UCSD-AML1 (cell line): Measurements from ENCODE around the gene SEC22A.

ENCODE experiments used
- DNase-seq: peaks from one replicate; lab custom pipeline; 2025; ENCODE audit not compliant: unreplicated experiment; lab: John Stamatoyannopoulos, UW

SEC22A gene

DNA sequence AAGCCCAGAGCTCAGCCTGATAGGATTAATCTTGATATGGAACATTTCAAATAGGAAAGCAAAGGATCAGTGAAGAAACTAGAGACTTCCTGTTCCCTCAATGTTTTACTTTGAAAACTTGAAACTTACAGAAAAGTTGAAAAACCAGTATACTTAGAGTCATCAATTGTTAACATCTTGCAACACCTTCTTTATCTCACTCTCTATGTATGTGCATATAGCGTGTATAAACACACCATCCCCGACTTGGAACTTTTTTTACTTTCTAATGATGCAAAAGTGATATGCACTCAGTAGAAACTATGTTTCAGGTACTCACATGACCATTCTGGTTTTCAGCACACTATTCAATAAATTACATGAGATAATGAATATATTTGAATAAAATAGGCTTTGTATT, 60.5 kb downstream of the SEC22A start:
- no peak for DNase-seq

DNA sequence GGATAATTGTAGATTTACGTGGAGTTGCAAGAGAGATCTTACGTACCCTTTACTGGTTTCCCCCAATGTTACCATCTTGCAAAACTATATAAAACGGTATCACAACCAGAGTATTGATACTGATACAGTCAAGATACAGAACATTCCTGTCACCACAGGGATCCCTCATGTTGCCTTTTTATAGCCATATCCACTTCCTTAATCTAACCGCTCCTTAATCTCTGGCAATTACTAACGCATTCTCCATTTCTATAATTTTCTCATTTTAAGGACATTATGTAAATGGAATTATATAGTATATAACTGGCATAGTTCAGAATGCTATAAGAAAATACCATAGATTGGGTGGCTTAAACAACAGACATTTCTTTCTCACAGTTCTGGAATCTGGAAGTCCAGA, 61.1 kb downstream of the SEC22A start:
- DNase-seq: no peak

DNA sequence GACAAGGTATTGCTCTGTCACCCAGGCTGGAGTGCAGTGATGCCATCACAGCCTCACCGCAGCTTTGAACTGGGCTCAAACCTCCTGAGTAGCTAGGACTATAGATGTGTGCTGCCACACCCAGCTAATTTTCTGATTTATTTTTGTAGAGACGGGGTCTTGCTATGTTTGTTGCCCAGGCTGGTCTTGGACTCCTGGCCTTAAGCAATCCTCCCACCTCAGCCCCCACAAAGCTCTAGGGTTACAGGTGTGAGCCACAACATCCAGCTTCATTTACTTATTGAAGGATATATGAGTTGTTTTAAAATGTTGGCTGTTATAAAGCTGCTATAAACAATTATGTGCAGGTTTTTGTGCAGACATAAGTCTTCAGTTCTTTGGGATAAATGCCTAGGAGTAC, 62.2 kb downstream of the SEC22A start:
- DNase-seq: no peak

DNA sequence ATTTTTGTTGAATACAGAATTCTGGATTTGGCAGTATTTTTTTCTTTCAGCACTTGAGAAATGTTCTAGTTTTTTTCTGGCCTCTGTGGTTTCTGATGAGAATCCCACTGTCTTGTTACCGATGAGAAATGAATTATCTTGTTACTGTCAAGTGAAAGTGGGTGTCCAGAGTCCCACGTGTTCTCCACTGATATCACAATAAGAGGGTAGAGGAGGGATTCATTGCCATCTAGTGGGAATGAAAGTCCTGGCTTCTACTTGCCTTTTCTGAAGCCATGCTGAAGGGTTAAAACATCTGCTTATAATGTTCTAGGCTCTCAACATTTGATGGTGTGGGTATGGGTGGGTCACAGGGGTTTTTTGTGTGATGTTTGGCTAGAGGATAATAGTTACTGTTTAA, 66.1 kb downstream of the SEC22A start:
- no peak for DNase-seq

DNA sequence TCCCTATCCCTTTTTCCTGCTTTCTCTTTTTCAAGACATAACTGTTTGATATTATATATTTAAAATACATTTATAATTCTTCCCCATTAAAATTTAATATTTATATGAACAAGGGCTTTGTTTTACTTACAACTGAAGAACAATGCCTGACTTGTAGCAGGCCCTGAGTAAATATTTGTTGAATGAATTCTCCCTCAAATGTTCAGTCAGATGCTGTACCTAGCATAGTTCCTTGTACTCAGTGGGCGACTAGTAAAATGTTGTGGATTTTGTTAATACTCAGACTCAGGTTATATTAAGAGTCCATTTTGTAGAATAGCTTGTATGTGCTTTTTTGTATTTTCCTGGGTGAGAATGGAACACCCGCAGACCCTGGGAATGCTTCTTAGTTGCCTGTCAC, 69.1 kb downstream of the SEC22A start:
- DNase-seq: no peak

DNA sequence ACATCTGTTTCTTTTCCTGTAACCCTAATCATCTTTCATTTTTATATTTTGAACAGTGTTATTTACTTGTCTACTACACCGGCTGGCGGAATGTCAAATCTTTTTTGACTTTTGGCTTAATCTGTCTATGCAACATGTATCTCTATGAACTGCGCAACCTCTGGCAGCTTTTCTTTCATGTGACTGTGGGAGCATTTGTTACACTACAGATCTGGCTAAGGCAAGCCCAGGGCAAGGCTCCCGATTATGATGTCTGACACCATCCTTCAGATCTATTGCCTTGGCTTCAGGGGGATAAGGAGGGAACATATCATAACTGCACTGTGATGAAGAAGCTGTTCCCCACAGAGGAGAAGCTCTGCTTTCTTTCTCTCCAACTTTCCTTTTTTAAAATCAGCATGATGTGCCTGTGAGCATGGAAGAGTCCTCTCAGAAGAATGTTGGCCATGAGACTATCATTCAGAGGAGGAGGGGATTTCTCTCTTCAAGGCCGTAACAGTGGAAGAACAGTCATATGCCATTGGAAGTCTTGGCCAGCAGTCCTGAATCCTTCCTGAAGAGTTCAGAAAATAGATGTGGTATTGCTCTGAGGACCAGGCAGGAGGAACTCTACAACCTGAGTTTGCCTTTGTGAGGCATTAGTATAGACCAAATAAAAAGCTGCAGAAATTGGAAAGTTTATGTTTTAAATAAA, 69.9 kb downstream of the SEC22A start:
- DNase-seq: no peak

DNA sequence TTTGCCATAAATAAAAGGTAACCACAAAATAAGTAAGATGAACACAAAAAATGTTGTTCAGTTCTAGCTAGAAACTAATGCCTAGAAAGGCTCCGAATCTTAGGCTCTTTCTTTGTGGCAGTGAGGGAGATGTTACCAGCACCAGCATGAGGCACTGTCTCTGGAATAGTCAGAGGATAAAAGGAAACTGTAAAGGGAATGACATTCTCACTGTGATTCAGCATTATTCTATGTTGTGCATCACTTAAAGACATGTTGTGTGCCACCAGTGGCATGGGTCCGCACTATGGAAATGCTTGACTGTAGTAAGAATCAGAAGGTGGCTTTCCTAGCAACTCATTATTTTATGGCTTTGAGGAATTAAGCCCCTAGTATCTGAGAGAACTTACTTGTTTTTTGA, 70.8 kb downstream of the SEC22A start:
- DNase-seq: no peak

DNA sequence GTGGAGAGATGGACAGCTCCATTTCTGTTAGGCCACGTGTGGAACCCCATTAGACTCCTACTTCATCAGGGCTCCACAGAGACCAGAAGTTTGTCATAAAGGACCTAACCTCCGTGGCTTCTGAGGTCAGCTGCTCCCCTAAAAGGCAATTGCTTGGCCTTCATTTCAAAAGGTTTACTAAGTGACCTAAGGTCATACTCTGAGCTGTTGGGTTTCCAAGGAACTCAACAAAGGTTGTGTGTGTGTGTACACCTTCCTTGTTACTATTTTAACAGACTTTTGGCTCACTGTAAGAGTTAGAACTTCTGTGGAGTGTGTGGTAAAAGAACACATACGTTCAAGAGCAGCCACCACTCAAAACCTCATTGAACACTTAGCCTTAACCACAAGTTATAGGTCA, 73.9 kb downstream of the SEC22A start:
- DNase-seq: no peak

DNA sequence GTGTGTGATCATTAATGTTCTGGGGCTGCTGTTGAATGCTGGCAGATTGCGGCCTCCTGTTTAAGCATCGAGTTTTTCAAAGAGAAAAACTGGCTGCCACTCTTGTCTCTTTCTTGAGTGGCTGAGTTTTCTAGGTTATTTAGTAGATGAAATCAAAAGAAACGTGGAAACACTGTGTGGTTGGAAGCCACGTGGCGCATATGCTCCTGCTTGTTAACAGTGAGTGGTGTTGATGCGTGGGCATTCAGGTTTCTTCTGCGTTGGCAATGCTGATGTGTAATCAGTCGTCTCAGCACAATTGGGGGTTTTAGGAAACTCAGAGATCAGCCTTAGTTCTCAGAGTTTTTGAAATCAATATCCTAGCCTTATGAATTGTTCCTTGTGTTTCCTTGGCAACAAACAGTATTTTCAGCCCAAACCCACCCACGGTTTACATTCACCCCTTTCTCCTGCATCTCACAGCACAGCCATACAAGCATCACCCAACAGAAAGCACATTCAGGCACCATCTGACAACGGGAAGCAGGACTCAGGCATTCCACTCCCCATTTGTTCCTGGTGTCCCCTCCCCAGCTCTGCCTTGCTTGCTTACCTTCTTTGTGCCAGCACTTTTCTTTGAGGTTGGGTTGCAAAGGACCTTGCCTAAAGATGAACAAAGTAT, 74.7 kb downstream of the SEC22A start:
- DNase-seq: no peak

DNA sequence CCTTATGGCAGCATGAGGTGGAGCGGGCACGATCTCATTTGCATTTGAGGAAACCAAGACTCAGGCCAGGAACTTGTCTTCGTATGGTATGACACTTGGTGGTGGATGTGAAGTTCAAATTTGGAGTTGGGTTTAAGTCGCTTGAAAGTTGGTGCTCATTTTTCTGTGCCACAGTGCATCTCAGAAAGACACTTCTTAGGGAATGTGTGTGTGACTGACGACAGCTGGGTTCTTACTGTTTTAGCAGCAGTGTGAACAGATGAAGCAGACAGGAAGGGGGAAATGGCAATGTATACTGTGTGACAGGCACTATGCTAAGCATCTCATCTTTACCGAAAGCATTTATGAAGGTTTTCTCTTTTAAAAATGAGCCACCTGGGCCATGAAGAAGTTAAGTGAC, 75.4 kb downstream of the SEC22A start:
- no peak for DNase-seq

DNA sequence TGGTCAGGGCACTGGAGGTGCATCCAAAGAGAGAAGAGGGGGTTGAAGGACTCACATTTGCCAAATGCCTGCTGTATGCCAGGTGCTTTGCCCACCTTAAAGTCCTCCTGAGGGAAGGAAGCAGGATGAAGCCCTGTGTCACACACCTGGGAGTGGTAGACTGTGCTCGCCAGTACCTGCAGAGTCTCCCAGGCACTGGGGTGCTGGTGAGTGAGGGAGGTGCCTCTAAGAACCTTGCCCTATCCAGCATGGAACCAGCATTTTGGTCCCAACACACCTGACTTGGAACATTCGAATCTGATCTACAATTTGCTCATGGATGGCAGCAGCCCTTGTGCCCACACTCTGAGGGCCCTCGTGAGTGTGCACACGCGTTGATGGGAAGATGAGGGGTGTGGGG, 76.7 kb downstream of the SEC22A start:
- DNase-seq: no peak

DNA sequence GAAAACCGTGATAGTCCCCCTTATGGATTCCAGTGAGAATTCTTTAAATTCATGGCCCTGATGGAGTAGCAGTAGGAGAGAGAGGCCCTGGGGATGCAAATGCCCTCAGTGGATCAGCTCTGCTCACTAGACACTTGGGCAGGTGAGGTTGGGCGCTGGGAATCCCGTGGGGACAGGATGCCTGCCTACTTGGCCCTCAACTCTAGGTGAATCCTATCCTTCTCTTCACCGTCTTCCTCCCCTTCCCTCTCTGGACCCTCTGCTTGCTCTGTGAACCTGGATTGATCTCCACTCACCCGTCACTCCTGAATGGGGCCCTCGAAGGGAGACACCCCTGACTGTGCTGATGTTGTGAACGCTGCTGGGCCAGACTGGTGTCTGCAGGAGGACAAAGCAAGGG, 77.4 kb downstream of the SEC22A start:
- DNase-seq: no peak

DNA sequence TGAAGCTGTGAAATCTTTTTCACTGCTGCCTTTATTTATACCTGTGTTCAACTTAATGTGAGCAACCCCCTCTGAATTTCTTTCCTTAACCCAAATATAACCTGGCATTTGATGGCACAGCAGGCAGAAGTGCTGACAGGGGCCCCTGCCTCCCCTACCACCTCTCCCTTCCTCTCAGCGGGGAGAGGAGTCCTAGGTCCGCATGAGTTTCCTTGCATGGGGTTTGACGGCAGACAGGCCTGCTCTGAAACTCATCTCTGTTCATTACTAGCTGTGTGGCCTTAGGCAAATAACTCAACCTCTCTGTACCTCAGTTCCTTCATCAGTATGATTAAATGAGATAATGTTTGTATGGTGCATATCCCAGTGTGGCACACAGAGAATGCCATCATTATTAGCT, 79.7 kb downstream of the SEC22A start:
- no peak for DNase-seq

DNA sequence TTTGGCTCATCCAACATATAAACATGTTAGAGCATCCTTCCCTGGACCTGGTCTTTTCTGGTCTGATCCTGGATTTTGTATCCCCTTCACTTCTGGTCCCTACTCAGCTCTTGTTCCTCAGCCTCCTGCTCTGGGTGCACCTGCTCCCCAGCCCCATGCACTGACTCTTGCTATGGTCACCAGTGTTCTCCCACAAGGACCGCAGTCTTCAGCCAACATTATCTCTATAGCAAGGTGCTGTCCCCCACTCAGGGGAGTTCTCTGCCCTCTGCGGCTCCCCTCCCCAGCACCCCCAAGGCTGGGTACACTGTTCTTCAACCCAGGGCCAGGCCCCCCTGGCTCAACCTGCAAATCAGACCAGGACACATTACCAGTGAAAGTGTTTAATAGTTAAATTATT, 80.2 kb downstream of the SEC22A start:
- no peak for DNase-seq

DNA sequence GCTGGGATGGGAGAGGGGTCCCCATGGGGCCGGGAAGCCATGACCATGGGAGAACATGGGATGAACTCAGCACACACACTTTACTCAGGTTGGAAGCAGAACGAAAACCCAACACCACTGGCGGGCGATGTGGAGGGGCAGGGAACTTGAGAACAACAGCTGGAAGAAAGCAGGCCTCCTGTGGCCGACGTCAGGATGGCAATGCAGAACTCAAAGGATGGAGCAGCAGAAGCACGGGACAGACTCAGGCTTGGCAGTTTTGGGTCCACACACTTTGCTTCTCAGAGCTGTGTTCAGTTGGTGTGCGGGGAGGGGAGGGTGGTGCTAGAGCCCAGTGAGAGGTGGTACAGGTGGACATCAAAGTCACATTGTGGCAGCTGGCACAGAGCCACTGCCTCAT, 80.7 kb downstream of the SEC22A start:
- DNase-seq: no peak

DNA sequence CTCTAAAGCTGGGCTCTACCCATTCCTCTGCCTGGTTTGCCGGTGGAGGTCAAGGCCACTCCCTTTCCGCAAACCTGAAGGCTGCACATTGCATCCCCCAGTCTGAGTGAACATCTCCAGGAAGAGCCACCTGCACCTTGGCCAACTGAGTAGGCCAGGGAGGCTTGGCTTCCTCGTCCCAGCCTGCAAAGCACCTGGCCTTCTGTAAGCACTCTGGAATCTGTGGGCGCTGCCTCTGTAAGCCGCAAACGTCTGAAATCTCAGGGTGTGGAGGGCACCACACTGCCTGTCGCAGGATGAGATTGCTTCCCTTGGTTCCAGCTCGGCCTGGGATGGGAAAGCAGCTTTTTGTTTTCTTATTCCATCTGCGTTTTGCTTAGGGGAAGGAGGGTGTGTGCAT, 81.3 kb downstream of the SEC22A start:
- DNase-seq: no peak

DNA sequence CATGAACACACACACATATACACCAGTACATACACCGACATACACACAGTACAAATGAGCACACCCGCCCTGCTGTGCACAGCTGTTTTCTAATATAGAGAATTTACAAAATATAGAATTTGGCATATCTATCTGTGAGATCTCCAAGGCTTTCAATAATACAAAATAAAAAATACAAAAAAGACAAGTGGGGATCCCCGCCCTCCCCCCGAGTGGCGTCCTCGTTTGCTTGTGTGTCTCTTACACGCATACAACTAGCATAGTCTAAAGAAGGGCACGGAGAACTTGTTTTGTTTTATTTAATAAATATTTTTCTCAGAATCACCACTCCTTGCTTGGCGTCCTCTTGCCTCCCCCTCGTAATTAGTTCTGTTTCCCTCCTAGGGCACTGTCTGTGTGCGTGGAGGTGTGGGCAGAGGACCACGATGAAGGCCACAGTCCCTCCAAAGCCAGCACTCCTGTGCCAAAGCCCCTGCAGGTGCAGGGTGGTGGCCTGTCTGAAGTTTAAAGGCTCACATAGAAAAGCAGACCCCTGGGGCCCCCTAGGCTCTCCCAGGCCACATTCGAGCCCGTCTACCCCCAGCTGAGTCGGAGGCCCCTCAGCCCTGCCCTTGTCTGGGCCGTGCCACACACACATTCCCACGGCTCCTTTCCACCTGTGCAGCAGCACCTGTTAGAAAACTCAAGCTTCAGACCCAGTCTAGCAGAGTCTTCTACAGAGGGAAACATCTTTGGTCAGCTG, 82.1 kb downstream of the SEC22A start:
- DNase-seq: no peak

DNA sequence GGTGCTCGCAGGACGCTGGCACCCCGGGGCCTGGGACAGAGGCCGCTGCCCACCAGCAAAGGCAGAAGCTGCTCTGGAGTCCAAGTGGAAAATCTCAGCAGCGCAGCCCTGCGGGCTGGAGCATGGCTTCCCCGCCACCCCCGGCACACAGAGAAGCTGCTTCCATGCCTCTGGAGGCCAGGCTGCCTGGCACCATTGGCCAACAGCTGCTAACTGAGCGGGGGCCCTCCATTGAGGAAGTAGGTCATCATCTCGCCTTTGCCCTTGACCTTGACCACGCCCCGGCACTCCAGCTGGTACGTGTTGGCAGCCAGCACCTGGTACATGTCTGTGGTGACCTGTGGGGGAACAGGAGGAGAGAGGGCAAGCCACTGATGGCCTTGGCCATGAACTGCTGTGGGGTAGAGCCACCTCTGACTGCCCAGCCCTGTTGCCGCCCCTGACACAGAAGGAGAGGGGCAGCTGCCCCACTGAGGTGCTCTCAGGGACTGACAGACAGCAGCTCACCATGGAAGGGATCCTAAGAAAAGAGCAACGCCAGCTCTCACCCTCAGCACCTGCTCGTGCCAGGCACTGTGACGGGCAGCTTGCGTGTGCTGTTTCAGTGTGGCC, 82.8 kb downstream of the SEC22A start:
- no peak for DNase-seq

DNA sequence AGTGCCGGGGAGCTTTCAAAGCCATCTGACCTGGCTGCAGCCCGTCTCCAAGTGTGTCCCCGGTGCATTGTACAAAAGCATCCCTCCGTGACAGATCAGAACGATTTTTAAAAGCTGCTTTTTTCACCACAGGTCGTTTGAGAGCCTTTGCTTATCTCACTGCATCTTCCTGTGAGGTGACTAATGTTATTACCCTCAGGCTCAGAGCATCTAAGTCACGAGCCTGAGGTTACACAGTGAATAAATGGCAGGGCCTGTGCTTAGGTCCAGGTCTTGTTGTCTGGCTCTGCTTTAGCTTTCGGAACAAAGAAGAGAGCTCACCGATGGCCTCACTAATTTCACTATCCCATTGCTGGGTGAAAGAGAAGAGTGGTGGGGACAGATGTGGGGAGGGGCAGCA, 83.3 kb downstream of the SEC22A start:
- no peak for DNase-seq

DNA sequence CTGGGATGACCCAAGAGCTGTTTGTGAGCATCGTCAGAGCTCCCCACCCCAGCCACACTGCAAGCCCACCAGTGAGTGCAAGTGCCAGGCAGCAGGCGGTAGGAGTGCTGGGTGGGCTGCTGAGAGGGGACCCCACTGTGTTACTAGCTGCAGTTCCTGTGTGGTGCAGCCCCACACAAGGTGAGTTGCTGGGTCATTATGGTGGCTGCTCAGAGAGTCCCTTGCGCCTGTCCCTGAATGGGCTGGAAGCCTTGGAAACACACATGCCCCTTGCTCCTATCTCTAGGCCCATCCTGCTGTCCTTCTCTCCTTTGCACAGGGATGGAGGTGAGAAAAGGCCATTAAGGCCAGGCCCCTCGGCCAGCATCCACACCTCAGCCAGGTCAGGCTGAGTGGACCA, 83.7 kb downstream of the SEC22A start:
- DNase-seq: no peak

DNA sequence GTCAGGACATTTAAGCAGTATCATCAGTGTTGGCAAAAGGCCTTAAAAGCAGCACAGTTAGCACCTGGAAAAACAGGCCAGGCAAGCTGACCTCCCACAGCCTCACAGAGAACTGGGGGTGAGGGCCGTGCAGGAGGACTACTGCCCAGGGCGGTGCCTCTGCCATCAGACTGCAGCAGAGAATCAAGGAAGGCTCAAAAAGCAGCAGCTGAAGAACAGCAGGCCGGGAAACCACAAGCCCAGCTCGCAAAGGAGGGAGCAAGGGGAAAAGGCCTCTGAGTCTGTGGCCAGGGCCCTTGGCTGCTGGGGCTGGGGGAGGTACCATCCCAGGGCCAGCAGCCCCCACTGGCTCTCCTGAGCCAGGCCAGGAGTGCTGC, 84.2 kb downstream of the SEC22A start:
- DNase-seq: no peak
